ENCODE data around the gene AICDA.
"Not testable (repeated sequence)": the region's sequence is repeated elsewhere in the genome, so short reads cannot be mapped to it uniquely, and the experiment has no call there.

AICDA gene

DNA sequence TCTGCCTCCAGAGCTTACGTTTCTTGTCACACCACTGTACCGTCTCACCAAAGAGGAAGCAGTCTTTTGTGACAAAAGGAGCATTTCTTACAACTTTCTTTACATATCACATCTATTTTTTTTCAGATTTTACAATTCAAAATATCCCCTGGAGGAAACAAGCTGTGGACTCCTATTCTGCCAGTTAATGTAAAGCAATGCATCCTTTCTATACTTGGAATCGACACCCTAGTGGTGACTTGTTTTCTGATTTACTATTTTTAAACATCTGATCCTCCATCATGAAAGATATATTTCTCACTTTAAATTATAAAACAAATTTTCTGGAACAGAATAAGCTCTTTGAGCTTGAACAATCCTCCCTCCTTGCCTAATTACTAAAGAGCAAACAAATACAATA lies 34.8 kb downstream of the AICDA start:
- Histone ChIP-seq H3K4me3 (replicated peaks; ENCODE audit: low read depth, low read length) (no peak overlapping the region), H3K36me3 (ENCODE audit: control insufficient read depth, insufficient read depth, low read length) (no peaks in the 10 kb centered on the region), H3K27me3 (replicated peaks; ENCODE audit: control insufficient read depth, insufficient read depth, low read length) (no peaks in the 10 kb centered on the region)
- no peak for DNase-seq (ENCODE audit: extremely low read depth, insufficient read length)
- TF ChIP-seq, protein P1, sequence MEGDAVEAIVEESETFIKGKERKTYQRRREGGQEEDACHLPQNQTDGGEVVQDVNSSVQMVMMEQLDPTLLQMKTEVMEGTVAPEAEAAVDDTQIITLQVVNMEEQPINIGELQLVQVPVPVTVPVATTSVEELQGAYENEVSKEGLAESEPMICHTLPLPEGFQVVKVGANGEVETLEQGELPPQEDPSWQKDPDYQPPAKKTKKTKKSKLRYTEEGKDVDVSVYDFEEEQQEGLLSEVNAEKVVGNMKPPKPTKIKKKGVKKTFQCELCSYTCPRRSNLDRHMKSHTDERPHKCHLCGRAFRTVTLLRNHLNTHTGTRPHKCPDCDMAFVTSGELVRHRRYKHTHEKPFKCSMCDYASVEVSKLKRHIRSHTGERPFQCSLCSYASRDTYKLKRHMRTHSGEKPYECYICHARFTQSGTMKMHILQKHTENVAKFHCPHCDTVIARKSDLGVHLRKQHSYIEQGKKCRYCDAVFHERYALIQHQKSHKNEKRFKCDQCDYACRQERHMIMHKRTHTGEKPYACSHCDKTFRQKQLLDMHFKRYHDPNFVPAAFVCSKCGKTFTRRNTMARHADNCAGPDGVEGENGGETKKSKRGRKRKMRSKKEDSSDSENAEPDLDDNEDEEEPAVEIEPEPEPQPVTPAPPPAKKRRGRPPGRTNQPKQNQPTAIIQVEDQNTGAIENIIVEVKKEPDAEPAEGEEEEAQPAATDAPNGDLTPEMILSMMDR (IDR thresholded peaks at IDR 0.05; ENCODE audit: insufficient read depth, low read length, poor library complexity, severe bottlenecking) = no peak

DNA sequence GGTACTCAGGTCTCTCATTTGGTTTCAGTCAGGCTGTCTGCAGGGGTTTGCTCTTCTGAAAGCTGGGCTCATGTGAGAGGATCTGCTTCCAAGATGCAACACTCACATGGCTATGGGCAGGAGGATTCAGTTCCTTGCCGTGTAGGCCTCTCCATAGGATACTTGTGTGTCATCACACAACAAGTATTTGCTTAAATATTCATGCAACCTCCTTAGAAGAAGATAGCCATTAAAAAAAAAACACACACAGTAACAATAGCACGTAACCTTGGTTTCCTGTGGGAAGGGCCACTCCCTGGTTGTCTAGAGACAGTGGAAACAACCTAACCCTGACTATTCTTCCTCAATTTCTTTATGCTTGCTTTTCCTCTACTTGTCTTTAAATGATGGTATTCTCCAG lies 40.2 kb downstream of the AICDA start:
- TF ChIP-seq, protein P1 (IDR thresholded peaks at IDR 0.05; ENCODE audit: insufficient read depth, low read length, poor library complexity, severe bottlenecking) = no peak
- Histone ChIP-seq H3K36me3 (ENCODE audit: control insufficient read depth, insufficient read depth, low read length) (no peaks in the 10 kb centered on the region), H3K27me3 (replicated peaks; ENCODE audit: control insufficient read depth, insufficient read depth, low read length) (no peaks in the 10 kb centered on the region), H3K4me3 (replicated peaks; ENCODE audit: low read depth, low read length) (no peak overlapping the region)
- no peak for DNase-seq (ENCODE audit: extremely low read depth, insufficient read length)

DNA sequence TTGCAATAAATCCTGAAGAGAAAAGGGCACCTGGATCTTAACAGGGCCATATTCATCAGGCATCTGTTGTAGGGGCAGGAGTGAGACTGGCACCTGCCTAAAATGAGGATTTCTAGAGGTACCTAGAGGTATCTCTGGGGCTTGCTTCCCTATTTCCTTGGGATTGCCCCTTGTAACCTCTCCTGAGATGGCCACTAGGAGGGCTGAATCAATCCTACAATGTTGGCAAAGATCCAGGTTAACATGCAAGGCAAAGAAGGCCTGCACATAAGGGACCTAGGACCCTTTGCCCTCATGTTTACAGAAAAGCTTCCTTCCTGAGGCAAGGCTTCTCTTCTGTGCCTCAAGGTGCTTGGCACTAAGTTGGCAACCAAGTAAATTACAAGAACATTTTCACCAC lies 46.1 kb downstream of the AICDA start:
- TF ChIP-seq, protein P1 (IDR thresholded peaks at IDR 0.05; ENCODE audit: insufficient read depth, low read length, poor library complexity, severe bottlenecking) = no peak
- H3K36me3 ChIP-seq (ENCODE audit: control insufficient read depth, insufficient read depth, low read length) = no peaks in the 10 kb centered on the region
- H3K4me3 ChIP-seq (replicated peaks; ENCODE audit: low read depth, low read length) = no peak overlapping the region
- no peak for DNase-seq (ENCODE audit: extremely low read depth, insufficient read length)
- no peaks in the 10 kb centered on the region for H3K27me3 ChIP-seq (replicated peaks; ENCODE audit: control insufficient read depth, insufficient read depth, low read length)

DNA sequence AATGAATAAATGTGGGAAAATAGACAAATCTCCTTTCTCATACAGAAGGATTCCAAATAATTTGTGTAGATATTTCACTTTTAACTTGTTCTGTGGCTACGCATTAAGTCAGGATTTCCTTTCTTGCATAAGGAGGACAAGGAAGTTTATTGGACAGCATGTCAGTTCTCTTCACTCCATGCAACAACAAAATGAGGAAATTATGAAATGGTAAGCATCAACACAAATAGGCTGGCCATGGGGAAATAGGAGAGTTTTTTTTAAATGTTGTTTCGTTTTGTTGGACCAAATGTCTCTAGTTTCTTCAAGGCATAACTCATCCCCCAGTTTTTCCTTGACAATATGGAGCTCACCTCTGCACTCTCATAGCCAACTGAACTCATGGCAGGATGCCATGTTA lies 46.6 kb downstream of the AICDA start:
- not testable (repeated sequence) for H3K4me3 ChIP-seq (replicated peaks; ENCODE audit: low read depth, low read length); H3K27me3 ChIP-seq (replicated peaks; ENCODE audit: control insufficient read depth, insufficient read depth, low read length); H3K36me3 ChIP-seq (ENCODE audit: control insufficient read depth, insufficient read depth, low read length); DNase-seq (ENCODE audit: extremely low read depth, insufficient read length)

DNA sequence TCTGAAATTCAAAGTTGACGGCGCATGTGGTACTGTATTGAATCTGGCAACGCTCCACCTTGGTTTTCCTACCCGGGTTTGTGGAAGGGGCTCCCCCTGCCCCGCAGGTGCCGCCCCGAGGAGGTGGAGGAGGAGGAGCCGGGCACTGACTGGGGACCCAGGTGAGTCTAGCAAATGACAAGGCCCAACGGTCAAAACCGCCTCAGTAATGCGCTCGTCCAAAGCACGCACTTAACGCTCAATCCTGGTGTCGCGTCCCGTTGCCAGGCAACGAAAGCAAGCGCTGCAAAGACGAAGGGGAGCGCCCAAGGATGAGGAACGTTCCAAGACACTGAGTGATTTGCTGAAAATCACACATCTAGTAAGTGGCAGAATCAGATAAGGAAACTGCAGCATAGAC lies 48.0 kb downstream of the AICDA start:
- H3K27me3 ChIP-seq (replicated peaks; ENCODE audit: control insufficient read depth, insufficient read depth, low read length) = no peaks in the 10 kb centered on the region
- TF ChIP-seq, protein P1 (IDR thresholded peaks at IDR 0.05; ENCODE audit: insufficient read depth, low read length, poor library complexity, severe bottlenecking) = no peak
- no peak overlapping the region for H3K4me3 ChIP-seq (replicated peaks; ENCODE audit: low read depth, low read length)
- no peak for DNase-seq (ENCODE audit: extremely low read depth, insufficient read length)
- H3K36me3 ChIP-seq (ENCODE audit: control insufficient read depth, insufficient read depth, low read length) = no peaks in the 10 kb centered on the region

DNA sequence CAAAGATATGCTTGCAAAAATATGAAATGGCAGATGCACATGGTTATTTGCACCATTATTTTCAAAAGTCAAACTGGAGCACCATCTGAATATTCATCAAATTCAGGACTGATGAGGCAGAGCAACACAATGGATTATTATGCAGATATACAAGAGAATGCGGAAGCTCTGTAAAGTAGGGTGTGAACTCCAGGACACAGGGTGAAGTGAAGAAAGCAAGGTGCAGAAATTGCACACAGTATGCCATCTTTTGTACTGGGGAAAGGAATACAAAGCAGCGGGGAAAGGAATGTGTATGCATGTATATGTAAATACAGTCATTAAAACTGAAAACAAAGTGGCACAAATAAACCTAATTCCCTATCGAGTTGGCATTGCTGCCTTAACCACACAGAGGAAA lies 49.3 kb downstream of the AICDA start:
- no peak overlapping the region for H3K4me3 ChIP-seq (replicated peaks; ENCODE audit: low read depth, low read length)
- TF ChIP-seq, protein P1 (IDR thresholded peaks at IDR 0.05; ENCODE audit: insufficient read depth, low read length, poor library complexity, severe bottlenecking) = no peak
- no peaks in the 10 kb centered on the region for H3K27me3 ChIP-seq (replicated peaks; ENCODE audit: control insufficient read depth, insufficient read depth, low read length)
- no peak for DNase-seq (ENCODE audit: extremely low read depth, insufficient read length)
- no peaks in the 10 kb centered on the region for H3K36me3 ChIP-seq (ENCODE audit: control insufficient read depth, insufficient read depth, low read length)

All from GM06990 (cell line).